Measurements from ENCODE around the gene POLE2.

DNA sequence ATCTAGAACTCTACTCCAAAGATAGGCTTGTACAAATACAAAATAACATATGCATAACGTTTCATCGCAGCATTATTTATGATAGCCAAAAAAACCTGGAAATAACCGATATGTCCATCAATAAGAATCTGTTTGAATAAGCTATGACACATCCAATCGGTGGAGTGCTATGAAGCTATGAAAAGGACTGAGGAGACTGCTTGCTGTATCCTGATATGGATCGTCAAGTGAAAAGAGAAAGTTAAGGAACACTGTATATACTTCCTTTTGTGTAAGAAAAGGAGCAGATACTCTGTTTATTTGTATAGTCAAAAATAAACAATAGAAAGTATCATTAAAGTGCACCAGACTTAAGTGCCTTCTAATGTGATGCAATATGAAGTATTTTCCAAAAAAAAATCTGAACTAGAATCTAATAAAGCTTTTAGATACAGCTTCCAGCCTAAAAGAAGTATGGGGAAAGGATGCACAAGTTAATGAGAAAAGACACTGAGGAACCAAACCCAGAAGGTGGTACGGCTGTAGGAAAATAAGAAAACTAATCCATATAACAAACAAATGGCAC, 4.3 kb upstream of the POLE2 start:
- TF ChIP-seq, protein P1, sequence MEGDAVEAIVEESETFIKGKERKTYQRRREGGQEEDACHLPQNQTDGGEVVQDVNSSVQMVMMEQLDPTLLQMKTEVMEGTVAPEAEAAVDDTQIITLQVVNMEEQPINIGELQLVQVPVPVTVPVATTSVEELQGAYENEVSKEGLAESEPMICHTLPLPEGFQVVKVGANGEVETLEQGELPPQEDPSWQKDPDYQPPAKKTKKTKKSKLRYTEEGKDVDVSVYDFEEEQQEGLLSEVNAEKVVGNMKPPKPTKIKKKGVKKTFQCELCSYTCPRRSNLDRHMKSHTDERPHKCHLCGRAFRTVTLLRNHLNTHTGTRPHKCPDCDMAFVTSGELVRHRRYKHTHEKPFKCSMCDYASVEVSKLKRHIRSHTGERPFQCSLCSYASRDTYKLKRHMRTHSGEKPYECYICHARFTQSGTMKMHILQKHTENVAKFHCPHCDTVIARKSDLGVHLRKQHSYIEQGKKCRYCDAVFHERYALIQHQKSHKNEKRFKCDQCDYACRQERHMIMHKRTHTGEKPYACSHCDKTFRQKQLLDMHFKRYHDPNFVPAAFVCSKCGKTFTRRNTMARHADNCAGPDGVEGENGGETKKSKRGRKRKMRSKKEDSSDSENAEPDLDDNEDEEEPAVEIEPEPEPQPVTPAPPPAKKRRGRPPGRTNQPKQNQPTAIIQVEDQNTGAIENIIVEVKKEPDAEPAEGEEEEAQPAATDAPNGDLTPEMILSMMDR (IDR thresholded peaks at IDR 0.05): no peak
- TF ChIP-seq POLR2A (IDR thresholded peaks at IDR 0.05): no peak
